HG02973 (cell line): ENCODE data around the gene MEN1.
"Not testable (repeated sequence)": the region's sequence is repeated elsewhere in the genome, so short reads cannot be mapped to it uniquely, and the experiment has no call there.

Source experiments
- ATAC-seq: cut with Tn5 transposase; IDR thresholded peaks from one replicate; pipeline ENCODE4 v1.9.1; 2021; ENCODE audit warnings: moderate library complexity; ENCODE audit not compliant: unreplicated experiment

The MEN1 gene

GRCh38 chr11:64834031-64834722 is 23.8 kb upstream of the MEN1 start:
- ATAC-seq = no peak

- ATAC-seq = no peak
These were observed 23.2 kb upstream of the MEN1 start for GRCh38 chr11:64833509-64833908.

GRCh38 chr11:64833198-64833502 is 22.8 kb upstream of the MEN1 start:
- ATAC-seq = no peak

GRCh38 chr11:64832467-64833197 is 22.3 kb upstream of the MEN1 start:
- no peak for ATAC-seq

- ATAC-seq = no peak
These were observed 21.1 kb upstream of the MEN1 start for GRCh38 chr11:64831411-64831891.

GRCh38 chr11:64829536-64830251 is 19.3 kb upstream of the MEN1 start:
- ATAC-seq = no peak

- ATAC-seq = no peak
These were observed 17.1 kb upstream of the MEN1 start for GRCh38 chr11:64827451-64827839.

- no peak for ATAC-seq
These were observed 16.5 kb upstream of the MEN1 start for GRCh38 chr11:64826578-64827450.

- ATAC-seq = no peak
These were observed 15.7 kb upstream of the MEN1 start for GRCh38 chr11:64826062-64826461.

- no peak for ATAC-seq
These were observed 13.3 kb upstream of the MEN1 start for GRCh38 chr11:64823568-64824119.

- ATAC-seq = no peak
These were observed 7.1 kb upstream of the MEN1 start for GRCh38 chr11:64817476-64817875.

GRCh38 chr11:64815433-64815832 is 5.1 kb upstream of the MEN1 start:
- not testable (repeated sequence) for ATAC-seq

- peak; percentile 43 for ATAC-seq
These were observed 4.4 kb upstream of the MEN1 start for GRCh38 chr11:64814712-64815187.

GRCh38 chr11:64813826-64814225 is 3.5 kb upstream of the MEN1 start:
- ATAC-seq = no peak

GRCh38 chr11:64810891-64811272 is 531 bp upstream of the MEN1 start:
- no peak for ATAC-seq

GRCh38 chr11:64809781-64810241 is 540 bp downstream of the MEN1 start:
- no peak for ATAC-seq

- no peak for ATAC-seq
These were observed 4.9 kb downstream of the MEN1 start for GRCh38 chr11:64805481-64805880.

- ATAC-seq = no peak
These were observed 5.8 kb downstream of the MEN1 start for GRCh38 chr11:64804346-64805210.

- ATAC-seq = no peak
These were observed 6.5 kb downstream of the MEN1 start for GRCh38 chr11:64803846-64804345.
